ENCODE results near the gene SMAD1.

- TF ChIP-seq, protein P1, sequence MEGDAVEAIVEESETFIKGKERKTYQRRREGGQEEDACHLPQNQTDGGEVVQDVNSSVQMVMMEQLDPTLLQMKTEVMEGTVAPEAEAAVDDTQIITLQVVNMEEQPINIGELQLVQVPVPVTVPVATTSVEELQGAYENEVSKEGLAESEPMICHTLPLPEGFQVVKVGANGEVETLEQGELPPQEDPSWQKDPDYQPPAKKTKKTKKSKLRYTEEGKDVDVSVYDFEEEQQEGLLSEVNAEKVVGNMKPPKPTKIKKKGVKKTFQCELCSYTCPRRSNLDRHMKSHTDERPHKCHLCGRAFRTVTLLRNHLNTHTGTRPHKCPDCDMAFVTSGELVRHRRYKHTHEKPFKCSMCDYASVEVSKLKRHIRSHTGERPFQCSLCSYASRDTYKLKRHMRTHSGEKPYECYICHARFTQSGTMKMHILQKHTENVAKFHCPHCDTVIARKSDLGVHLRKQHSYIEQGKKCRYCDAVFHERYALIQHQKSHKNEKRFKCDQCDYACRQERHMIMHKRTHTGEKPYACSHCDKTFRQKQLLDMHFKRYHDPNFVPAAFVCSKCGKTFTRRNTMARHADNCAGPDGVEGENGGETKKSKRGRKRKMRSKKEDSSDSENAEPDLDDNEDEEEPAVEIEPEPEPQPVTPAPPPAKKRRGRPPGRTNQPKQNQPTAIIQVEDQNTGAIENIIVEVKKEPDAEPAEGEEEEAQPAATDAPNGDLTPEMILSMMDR (IDR thresholded peaks at IDR 0.05; ENCODE audit: low read depth, low read length): no peak
- no peak for TF ChIP-seq POLR2A (IDR thresholded peaks at IDR 0.05; ENCODE audit: extremely low read depth, insufficient read length)
These were observed 52.3 kb downstream of the SMAD1 start for GRCh38 chr4:145533961-145534360.
